Right lobe of liver (tissue), 6 donors: Measurements from ENCODE around the gene LGR4. TPM values are rescaled to one million over a fixed set of nuclear protein-coding genes. Genes with fewer than 3 reads are reported as not detected.
A peak's percentile ranks its signal among the peaks of the same experiment; 100 is the strongest.

Experiments
- ATAC-seq, 4 donors: fragments of 200-7000 bp; cut with Tn5 transposase; one replicate each; pipeline ENCODE4 v1.9.1; 2020; ENCODE audit warnings: mild to moderate bottlenecking in 4 of 4, moderate library complexity in 4 of 4
- DNase-seq, 3 donors: peaks; one replicate each; pipeline ENCODE4 v3.0.0-alpha.2; 2020
- H3K27ac ChIP-seq, 3 donors: fragments of 200-600 bp; one replicate each; pipeline ENCODE4 v1.8.0; 2022
- H3K27me3 ChIP-seq, 2 donors: fragments of 200-600 bp; one replicate each; pipeline ENCODE4 v1.8.0; 2022
- H3K36me3 ChIP-seq, 4 donors: fragments of 200-600 bp; sonication (generic) in 1 of 4; one replicate each; pipeline versions ENCODE4 v1.5.1 to v1.8.0; 2017 to 2022; ENCODE audit warnings: control low read depth in 1 of 4
- H3K4me1 ChIP-seq, 4 donors: fragments of 200-600 bp; sonication (generic) in 1 of 4; one replicate each; pipeline versions ENCODE4 v1.5.1 to v1.8.0; 2017 to 2022; ENCODE audit warnings: control low read depth in 1 of 4
- H3K4me3 ChIP-seq, 3 donors: fragments of 200-600 bp; one replicate each; pipeline ENCODE4 v1.8.0; 2022
- H3K9me3 ChIP-seq, 4 donors: fragments of 200-600 bp; sonication (generic) in 1 of 4; one replicate each; pipeline versions ENCODE4 v1.5.1 to v1.8.0; 2017 to 2022; ENCODE audit warnings: control low read depth in 1 of 4
- CTCF ChIP-seq, 4 donors: fragments of 200-600 bp in 3 of 4; fragments of 450-650 bp in 1 of 4; IDR thresholded peaks; one replicate each; pipeline versions ENCODE4 v1.5.1 to v1.8.0; 2016 to 2022; ENCODE audit warnings: antibody characterized with exemption in 4 of 4, mild to moderate bottlenecking in 2 of 4
- POLR2A ChIP-seq: fragments of 450-650 bp; IDR thresholded peaks from one replicate; pipeline ENCODE4 v1.6.1; 2017; ENCODE audit warnings: antibody characterized with exemption, mild to moderate bottlenecking
- WGBS: methylation state at CpG from one replicate; pipeline ENCODE4 v1.1.6; 2018; ENCODE audit warnings: low coverage, low lambda C conversion rate; ENCODE audit not compliant: insufficient coverage; ENCODE audit errors: missing lambda C conversion rate; 5-methylcytosine and 5-hydroxymethylcytosine counted together
- intact Hi-C, 2 donors: fragments of 100-400 bp; cut with DNase I; formaldehyde crosslinking; loops; one replicate each; pipeline versions ENCODE4 v1.11.2 to v1.14.1; 2022
- total RNA-seq, 6 experiments: library from RNA; depleted of rRNA in 2 of 6; stranded (reverse); fragments of >200 nt in 2 of 6; fragmentation: NEBNext Ultra II Directional in 3 of 6; extraction: Animal tissue kit (Norgen Biotek cat#: 25700) in 3 of 6; gene quantifications; one replicate each; pipeline versions ENCODE4 v1.1.0 to v1.2.4, GENCODE V29; 2016 to 2023
- donor health status: DM: no; HTN: yes; CAD: no.
- donor health status: DM: no; HTN: no; CAD: no.
- donor health status: DM: no; HTN: no; CAD: no.
- donor health status: DM: no; HTN: yes; CAD: no.
- donor health status: DM: no; HTN: yes; CAD: no.

The LGR4 gene
- total RNA-seq, 6 experiments from 2014 or later, result 32.5 to 46.3 (median 44.1) TPM

- intact Hi-C loops, result no loop called here
Measured at GRCh38 chr11:27371489-27371888, 101.1 kb downstream of the LGR4 start.

GRCh38 chr11:27370374-27370773 lies 102.2 kb downstream of the LGR4 start:
- WGBS, result 60% methylated on average over 1 of the region's 2 CpGs
- no peak for DNase-seq
- peaks cover 0 to 21% (median 4%) of the 10 kb centered on the region in 4 donors for H3K4me1 ChIP-seq
- no peaks in the 10 kb centered on the region for H3K27me3 ChIP-seq
- TF ChIP-seq CTCF (IDR thresholded peaks at IDR 0.05) (no peak), POLR2A (no peak)
- intact Hi-C loops, result no loop called here
- H3K36me3 ChIP-seq, result peaks cover 0 to 11% (median 2%) of the 10 kb centered on the region in 4 donors
- no peak for ATAC-seq
- no peaks in the 10 kb centered on the region for H3K9me3 ChIP-seq
- no peak overlapping the region for H3K27ac ChIP-seq
- no peak overlapping the region for H3K4me3 ChIP-seq

More at GRCh38 chr11:27371489-27371888, 101.1 kb downstream of the LGR4 start:
- H3K27me3 ChIP-seq, result no peaks in the 10 kb centered on the region
- no peaks in the 10 kb centered on the region for H3K9me3 ChIP-seq
- peaks cover 0 to 28% (median 8%) of the 10 kb centered on the region in 4 donors for H3K4me1 ChIP-seq
- peaks cover 0 to 11% (median 2%) of the 10 kb centered on the region in 4 donors for H3K36me3 ChIP-seq
- TF ChIP-seq CTCF (IDR thresholded peaks at IDR 0.05) (no peak), POLR2A (no peak)
- DNase-seq (no peak), ATAC-seq (no peak)
- no peak overlapping the region for H3K4me3 ChIP-seq
- no peak overlapping the region for H3K27ac ChIP-seq

GRCh38 chr11:27367881-27368280 lies 104.7 kb downstream of the LGR4 start:
- TF ChIP-seq CTCF (IDR thresholded peaks at IDR 0.05), result no peak
- TF ChIP-seq POLR2A, result no peak
- DNase-seq, result no peak
- Histone ChIP-seq H3K27ac (no peak overlapping the region), H3K27me3 (no peaks in the 10 kb centered on the region), H3K36me3 (peaks cover 0 to 11% (median 2%) of the 10 kb centered on the region in 4 donors), H3K4me3 (no peak overlapping the region), H3K9me3 (no peaks in the 10 kb centered on the region), H3K4me1 (peaks cover 0 to 8% (median 0%) of the 10 kb centered on the region in 4 donors)
- ATAC-seq, result no peak
- 91% methylated on average over 8 of the region's 10 CpGs for WGBS
- intact Hi-C loops, result no loop called here

GRCh38 chr11:27363576-27364117 lies 108.9 kb downstream of the LGR4 start:
- Histone ChIP-seq H3K9me3 (no peaks in the 10 kb centered on the region), H3K36me3 (peaks cover 0 to 11% (median 1%) of the 10 kb centered on the region in 4 donors), H3K4me1 (peaks cover 0 to 14% (median 0%) of the 10 kb centered on the region in 4 donors), H3K4me3 (peak overlapping the region; percentile 66 to 79 (median 79)), H3K27me3 (no peaks in the 10 kb centered on the region), H3K27ac (peak overlapping the region in 1 of 3 donors; percentile 43)
- intact Hi-C loops, result no loop called here
- ATAC-seq (no peak), DNase-seq (no peak)
- TF ChIP-seq CTCF (IDR thresholded peaks at IDR 0.05), result no peak
- no peak for TF ChIP-seq POLR2A
- WGBS, result 24% methylated on average over 13 of the region's 13 CpGs
